KMS-11 (cell line): ENCODE measurements around the gene PIGK.

ENCODE experiments used
- H2AFZ ChIP-seq: fragments of 200-600 bp; sonication (generic); 2 replicates; pipeline ENCODE4 v1.6.1; 2016; ENCODE audit warnings: antibody characterized with exemption, mixed run types, low read depth
- H3K27ac ChIP-seq: fragments of 200-600 bp; sonication (generic); 2 replicates; pipeline ENCODE4 v1.6.1; 2016; ENCODE audit warnings: mild to moderate bottlenecking, mixed run types
- H3K27me3 ChIP-seq: fragments of 200-600 bp; sonication (generic); 2 replicates; pipeline ENCODE4 v1.6.1; 2017; ENCODE audit warnings: mild to moderate bottlenecking, low read depth, mixed run types, moderate library complexity; ENCODE audit not compliant: insufficient read depth
- H3K36me3 ChIP-seq: fragments of 200-600 bp; sonication (generic); 2 replicates; pipeline ENCODE4 v1.6.1; 2017; ENCODE audit warnings: mild to moderate bottlenecking, mixed run types; ENCODE audit not compliant: insufficient read depth
- H3K4me1 ChIP-seq: fragments of 200-600 bp; sonication (generic); 2 replicates; pipeline ENCODE4 v1.6.1; 2016; ENCODE audit warnings: mild to moderate bottlenecking, low read depth, mixed run types; ENCODE audit not compliant: poor library complexity, severe bottlenecking
- H3K4me2 ChIP-seq: fragments of 200-600 bp; sonication (generic); 2 replicates; pipeline ENCODE4 v1.7.0; 2016; ENCODE audit warnings: mild to moderate bottlenecking, mixed run types
- H3K4me3 ChIP-seq: fragments of 200-600 bp; sonication (generic); IDR thresholded peaks from 2 replicates; pipeline ENCODE4 v1.6.1; 2017; ENCODE audit warnings: low read depth, low read length, mixed read lengths; ENCODE audit not compliant: insufficient read depth
- H3K79me2 ChIP-seq: fragments of 200-600 bp; sonication (generic); 2 replicates; pipeline ENCODE4 v1.6.1; 2016; ENCODE audit warnings: low read depth, mixed run types; ENCODE audit not compliant: insufficient read depth
- H3K9ac ChIP-seq: fragments of 200-600 bp; sonication (generic); 2 replicates; pipeline ENCODE4 v1.6.1; 2016; ENCODE audit warnings: mild to moderate bottlenecking, mixed run types
- H4K20me1 ChIP-seq: fragments of 200-600 bp; sonication (generic); 2 replicates; pipeline ENCODE4 v1.6.1; 2016; ENCODE audit warnings: mild to moderate bottlenecking, mixed run types; ENCODE audit not compliant: insufficient read depth
- CTCF ChIP-seq: fragments of 200-600 bp; sonication (generic); conservative IDR thresholded peaks from 2 replicates; pipeline ENCODE4 v1.6.1; 2017; ENCODE audit warnings: low read depth, mild to moderate bottlenecking, antibody characterized with exemption, low read length, moderate library complexity, mixed read lengths

PIGK gene

GRCh38 chr1:77084457-77084856 lies 134.8 kb downstream of the PIGK start:
- H2AFZ ChIP-seq, result no peak overlapping the region
- H3K4me2 ChIP-seq, result no peak overlapping the region
- no peaks in the 10 kb centered on the region for H3K4me1 ChIP-seq
- no peaks in the 10 kb centered on the region for H3K36me3 ChIP-seq
- no peak overlapping the region for H3K9ac ChIP-seq
- no peaks in the 10 kb centered on the region for H3K27me3 ChIP-seq
- no peak for TF ChIP-seq CTCF
- H4K20me1 ChIP-seq, result no peaks in the 10 kb centered on the region
- no peak overlapping the region for H3K27ac ChIP-seq
- H3K4me3 ChIP-seq, result no peak overlapping the region
- no peaks in the 10 kb centered on the region for H3K79me2 ChIP-seq

- Histone ChIP-seq H3K27me3 (no peaks in the 10 kb centered on the region), H3K4me1 (no peaks in the 10 kb centered on the region), H3K4me2 (no peak overlapping the region), H2AFZ (no peak overlapping the region), H4K20me1 (no peaks in the 10 kb centered on the region), H3K79me2 (no peaks in the 10 kb centered on the region), H3K27ac (no peak overlapping the region), H3K4me3 (no peak overlapping the region), H3K9ac (no peak overlapping the region), H3K36me3 (no peaks in the 10 kb centered on the region)
- no peak for TF ChIP-seq CTCF
Measured at GRCh38 chr1:77081834-77082233, 137.4 kb downstream of the PIGK start.

GRCh38 chr1:77076759-77077158 lies 142.5 kb downstream of the PIGK start:
- Histone ChIP-seq H4K20me1 (no peaks in the 10 kb centered on the region), H3K36me3 (no peaks in the 10 kb centered on the region), H3K9ac (no peak overlapping the region), H3K4me2 (no peak overlapping the region), H3K27me3 (no peaks in the 10 kb centered on the region), H3K4me3 (no peak overlapping the region), H3K27ac (no peak overlapping the region), H2AFZ (no peak overlapping the region), H3K4me1 (no peaks in the 10 kb centered on the region), H3K79me2 (no peaks in the 10 kb centered on the region)
- no peak for TF ChIP-seq CTCF

GRCh38 chr1:77068013-77068412 lies 151.2 kb downstream of the PIGK start:
- TF ChIP-seq CTCF, result no peak
- no peak overlapping the region for H3K27ac ChIP-seq

More at GRCh38 chr1:77068013-77068412, 151.2 kb downstream of the PIGK start:
- no peak overlapping the region for H3K9ac ChIP-seq
- H3K4me1 ChIP-seq, result no peaks in the 10 kb centered on the region
- no peak overlapping the region for H3K4me3 ChIP-seq
- H3K4me2 ChIP-seq, result no peak overlapping the region
- no peak overlapping the region for H2AFZ ChIP-seq
- no peaks in the 10 kb centered on the region for H4K20me1 ChIP-seq
- no peaks in the 10 kb centered on the region for H3K27me3 ChIP-seq
- H3K79me2 ChIP-seq, result no peaks in the 10 kb centered on the region
- H3K36me3 ChIP-seq, result no peaks in the 10 kb centered on the region
